ENCODE measurements around the gene XIAP.
A peak's percentile ranks its signal among the peaks of the same experiment; 100 is the strongest.

XIAP gene

GRCh38 chrX:123878252-123878721 is 18.4 kb downstream of the XIAP start:
- H3K27me3 ChIP-seq (ENCODE audit: control insufficient read depth in 1 of 2, insufficient read depth in 1 of 2, low read length in 2 of 2) = no peaks in the 10 kb centered on the region
- H4K91ac ChIP-seq (ENCODE audit: low read length) = no peak overlapping the region
- H3K4me2 ChIP-seq (ENCODE audit: low read length, poor library complexity, severe bottlenecking) = no peak overlapping the region
- no peak overlapping the region for H3K4me3 ChIP-seq (ENCODE audit: insufficient read depth in 1 of 2, low read depth in 1 of 2, low read length in 2 of 2)
- no peak overlapping the region for H2AK5ac ChIP-seq (ENCODE audit: low read length, severe bottlenecking)
- peak; percentile 62 for DNase-seq
- no peak overlapping the region for H2BK15ac ChIP-seq (ENCODE audit: low read depth, poor library complexity, severe bottlenecking)
- no peak overlapping the region for H3K4ac ChIP-seq (ENCODE audit: low read depth in 1 of 2, low read length in 2 of 2)
- no peak overlapping the region for H2AFZ ChIP-seq (ENCODE audit: low read depth, low read length)
- no peak overlapping the region for H3K14ac ChIP-seq (ENCODE audit: low read length in 2 of 2)
- no peak overlapping the region for H4K8ac ChIP-seq (ENCODE audit: low read length)
- H3K79me1 ChIP-seq (replicated peaks; ENCODE audit: low read length, poor library complexity, severe bottlenecking) = no peaks in the 10 kb centered on the region
- H3K18ac ChIP-seq (ENCODE audit: low read depth in 1 of 2, low read length in 2 of 2) = no peak overlapping the region
- H3K36me3 ChIP-seq (ENCODE audit: control insufficient read depth in 1 of 2, insufficient read depth in 2 of 2, low read depth in 1 of 2, low read length in 2 of 2) = peaks cover 0 to 11% of the 10 kb centered on the region in 2 experiments
- no peak overlapping the region for H2BK12ac ChIP-seq (ENCODE audit: low read length in 2 of 2)
- no peak overlapping the region for H2BK120ac ChIP-seq (ENCODE audit: low read depth, low read length)
- no peaks in the 10 kb centered on the region for H3K4me1 ChIP-seq (ENCODE audit: control insufficient read depth, insufficient read depth, low read depth, low read length)
- H3K9ac ChIP-seq (ENCODE audit: low read length) = peak overlapping the region; percentile 12
- no peaks in the 10 kb centered on the region for H3K9me3 ChIP-seq (ENCODE audit: control insufficient read depth, low read length)
- H2BK5ac ChIP-seq (ENCODE audit: low read depth, low read length, poor library complexity, severe bottlenecking) = no peak overlapping the region
- no peak overlapping the region for H3K27ac ChIP-seq (ENCODE audit: low read length, poor library complexity, severe bottlenecking)
- H3K23ac ChIP-seq (ENCODE audit: low read length in 2 of 2) = no peak overlapping the region
- WGBS = no CpG with 5 or more reads among the region's 2 CpGs

DNA sequence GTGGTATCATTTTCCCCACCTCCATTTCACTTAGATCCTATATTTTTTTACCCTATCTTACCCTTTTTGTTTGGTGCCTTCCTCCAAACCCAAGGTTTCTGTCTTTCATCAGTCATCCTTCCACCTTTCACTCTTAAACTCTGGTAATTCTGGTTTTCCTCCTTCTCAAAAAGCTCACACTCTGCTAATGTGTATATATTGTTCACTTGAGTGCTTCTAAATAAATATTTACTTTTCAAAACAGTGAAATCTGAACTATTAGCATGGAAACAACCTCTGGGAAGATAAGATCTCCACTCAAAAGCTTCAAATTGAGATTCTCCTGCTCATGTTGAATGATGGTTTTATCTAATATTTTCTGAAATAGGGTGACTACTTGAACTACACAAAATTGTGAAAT is 21.5 kb downstream of the XIAP start:
- Histone ChIP-seq H4K8ac (ENCODE audit: low read length) (no peak overlapping the region), H3K79me1 (replicated peaks; ENCODE audit: low read length, poor library complexity, severe bottlenecking) (no peaks in the 10 kb centered on the region), H3K23ac (ENCODE audit: low read length in 2 of 2) (no peak overlapping the region), H3K36me3 (ENCODE audit: control insufficient read depth in 1 of 2, insufficient read depth in 2 of 2, low read depth in 1 of 2, low read length in 2 of 2) (peaks cover 0 to 14% of the 10 kb centered on the region in 2 experiments), H2BK15ac (ENCODE audit: low read depth, poor library complexity, severe bottlenecking) (no peak overlapping the region), H3K14ac (ENCODE audit: low read length in 2 of 2) (no peak overlapping the region), H3K27ac (ENCODE audit: low read length, poor library complexity, severe bottlenecking) (no peak overlapping the region), H3K4me3 (ENCODE audit: insufficient read depth in 1 of 2, low read depth in 1 of 2, low read length in 2 of 2) (no peak overlapping the region), H3K18ac (ENCODE audit: low read depth in 1 of 2, low read length in 2 of 2) (no peak overlapping the region), H2AFZ (ENCODE audit: low read depth, low read length) (no peak overlapping the region), H3K4me1 (ENCODE audit: control insufficient read depth, insufficient read depth, low read depth, low read length) (no peaks in the 10 kb centered on the region), H3K9ac (ENCODE audit: low read length) (no peak overlapping the region), H2AK5ac (ENCODE audit: low read length, severe bottlenecking) (no peak overlapping the region), H3K9me3 (ENCODE audit: control insufficient read depth, low read length) (no peaks in the 10 kb centered on the region), H2BK12ac (ENCODE audit: low read length in 2 of 2) (no peak overlapping the region), H3K4me2 (ENCODE audit: low read length, poor library complexity, severe bottlenecking) (no peak overlapping the region), H2BK5ac (ENCODE audit: low read depth, low read length, poor library complexity, severe bottlenecking) (no peak overlapping the region), H4K91ac (ENCODE audit: low read length) (no peak overlapping the region), H3K4ac (ENCODE audit: low read depth in 1 of 2, low read length in 2 of 2) (no peak overlapping the region), H3K27me3 (ENCODE audit: control insufficient read depth in 1 of 2, insufficient read depth in 1 of 2, low read length in 2 of 2) (no peaks in the 10 kb centered on the region), H2BK120ac (ENCODE audit: low read depth, low read length) (no peak overlapping the region)
- DNase-seq = no peak

DNA sequence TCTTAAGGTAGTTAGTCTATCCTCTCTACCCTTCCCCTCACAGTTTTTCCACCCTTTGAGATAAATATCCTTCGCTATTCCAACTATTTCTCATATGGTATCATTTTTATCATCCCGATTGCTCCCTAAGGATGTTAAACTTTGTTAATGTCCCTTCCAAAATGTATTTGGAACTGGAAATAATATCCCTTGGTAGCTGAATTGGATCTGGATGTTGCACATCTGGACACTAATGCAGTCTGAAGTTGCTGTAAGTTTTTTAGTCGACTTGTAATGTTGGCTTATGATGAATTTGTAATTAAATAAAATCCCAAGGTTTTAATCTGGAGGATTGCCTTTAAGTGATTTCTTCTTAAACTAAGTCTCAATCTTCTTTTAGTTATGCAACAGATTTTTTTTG is 22.5 kb downstream of the XIAP start:
- 100% methylated on average over 1 of the region's 3 CpGs for WGBS

DNA sequence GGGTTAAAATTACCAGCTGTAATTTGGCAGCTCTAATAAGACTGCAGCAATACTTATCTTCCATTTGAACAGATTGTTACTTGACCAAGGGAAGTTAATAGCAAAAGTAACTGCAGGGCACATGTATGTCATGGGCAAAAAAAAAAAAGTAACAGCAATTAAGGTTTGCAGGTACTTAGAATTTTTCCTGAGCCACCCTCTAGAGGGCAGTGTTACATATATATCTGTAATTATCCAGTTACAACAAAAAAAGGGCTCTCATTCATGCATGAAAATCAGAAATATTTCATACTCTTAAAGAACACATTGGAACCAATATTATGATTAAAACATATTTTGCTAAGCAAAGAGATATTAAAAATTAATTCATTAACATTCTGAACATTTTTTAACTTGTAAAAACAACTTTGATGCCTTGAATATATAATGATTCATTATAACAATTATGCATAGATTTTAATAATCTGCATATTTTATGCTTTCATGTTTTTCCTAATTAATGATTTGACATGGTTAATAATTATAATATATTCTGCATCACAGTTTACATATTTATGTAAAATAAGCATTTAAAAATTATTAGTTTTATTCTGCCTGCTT is 25.1 kb downstream of the XIAP start:
- Histone ChIP-seq H2BK15ac (ENCODE audit: low read depth, poor library complexity, severe bottlenecking) (no peak overlapping the region), H3K4me1 (ENCODE audit: control insufficient read depth, insufficient read depth, low read depth, low read length) (no peaks in the 10 kb centered on the region), H2AFZ (ENCODE audit: low read depth, low read length) (no peak overlapping the region), H3K9me3 (ENCODE audit: control insufficient read depth, low read length) (no peaks in the 10 kb centered on the region), H3K9ac (ENCODE audit: low read length) (no peak overlapping the region), H3K4me2 (ENCODE audit: low read length, poor library complexity, severe bottlenecking) (no peak overlapping the region), H4K8ac (ENCODE audit: low read length) (no peak overlapping the region), H3K14ac (ENCODE audit: low read length in 2 of 2) (no peak overlapping the region), H2BK5ac (ENCODE audit: low read depth, low read length, poor library complexity, severe bottlenecking) (no peak overlapping the region), H4K91ac (ENCODE audit: low read length) (no peak overlapping the region), H3K27me3 (ENCODE audit: control insufficient read depth in 1 of 2, insufficient read depth in 1 of 2, low read length in 2 of 2) (no peaks in the 10 kb centered on the region), H3K27ac (ENCODE audit: low read length, poor library complexity, severe bottlenecking) (no peak overlapping the region), H3K4ac (ENCODE audit: low read depth in 1 of 2, low read length in 2 of 2) (no peak overlapping the region), H2BK120ac (ENCODE audit: low read depth, low read length) (no peak overlapping the region), H3K36me3 (ENCODE audit: control insufficient read depth in 1 of 2, insufficient read depth in 2 of 2, low read depth in 1 of 2, low read length in 2 of 2) (peaks cover 0 to 28% of the 10 kb centered on the region in 2 experiments), H2AK5ac (ENCODE audit: low read length, severe bottlenecking) (no peak overlapping the region), H3K79me1 (replicated peaks; ENCODE audit: low read length, poor library complexity, severe bottlenecking) (no peaks in the 10 kb centered on the region), H3K18ac (ENCODE audit: low read depth in 1 of 2, low read length in 2 of 2) (no peak overlapping the region), H2BK12ac (ENCODE audit: low read length in 2 of 2) (no peak overlapping the region), H3K23ac (ENCODE audit: low read length in 2 of 2) (no peak overlapping the region), H3K4me3 (ENCODE audit: insufficient read depth in 1 of 2, low read depth in 1 of 2, low read length in 2 of 2) (no peak overlapping the region)
- DNase-seq = peak; percentile 48

More for the DNA sequence above, 22.5 kb downstream of the XIAP start:
- no peak overlapping the region for H3K18ac ChIP-seq (ENCODE audit: low read depth in 1 of 2, low read length in 2 of 2)
- H3K9me3 ChIP-seq (ENCODE audit: control insufficient read depth, low read length) = no peaks in the 10 kb centered on the region
- H3K23ac ChIP-seq (ENCODE audit: low read length in 2 of 2) = no peak overlapping the region
- no peaks in the 10 kb centered on the region for H3K79me1 ChIP-seq (replicated peaks; ENCODE audit: low read length, poor library complexity, severe bottlenecking)
- no peak overlapping the region for H2BK120ac ChIP-seq (ENCODE audit: low read depth, low read length)
- H2AK5ac ChIP-seq (ENCODE audit: low read length, severe bottlenecking) = no peak overlapping the region
- H3K9ac ChIP-seq (ENCODE audit: low read length) = no peak overlapping the region
- H4K91ac ChIP-seq (ENCODE audit: low read length) = no peak overlapping the region
- H3K4me1 ChIP-seq (ENCODE audit: control insufficient read depth, insufficient read depth, low read depth, low read length) = no peaks in the 10 kb centered on the region
- no peak overlapping the region for H3K14ac ChIP-seq (ENCODE audit: low read length in 2 of 2)
- peaks cover 0 to 22% of the 10 kb centered on the region in 2 experiments for H3K36me3 ChIP-seq (ENCODE audit: control insufficient read depth in 1 of 2, insufficient read depth in 2 of 2, low read depth in 1 of 2, low read length in 2 of 2)
- no peak overlapping the region for H2BK15ac ChIP-seq (ENCODE audit: low read depth, poor library complexity, severe bottlenecking)
- no peak overlapping the region for H3K4ac ChIP-seq (ENCODE audit: low read depth in 1 of 2, low read length in 2 of 2)
- no peak overlapping the region for H4K8ac ChIP-seq (ENCODE audit: low read length)
- H3K4me3 ChIP-seq (ENCODE audit: insufficient read depth in 1 of 2, low read depth in 1 of 2, low read length in 2 of 2) = no peak overlapping the region
- no peaks in the 10 kb centered on the region for H3K27me3 ChIP-seq (ENCODE audit: control insufficient read depth in 1 of 2, insufficient read depth in 1 of 2, low read length in 2 of 2)
- H2BK5ac ChIP-seq (ENCODE audit: low read depth, low read length, poor library complexity, severe bottlenecking) = no peak overlapping the region
- no peak overlapping the region for H2AFZ ChIP-seq (ENCODE audit: low read depth, low read length)
- no peak overlapping the region for H3K27ac ChIP-seq (ENCODE audit: low read length, poor library complexity, severe bottlenecking)
- DNase-seq = no peak
- no peak overlapping the region for H3K4me2 ChIP-seq (ENCODE audit: low read length, poor library complexity, severe bottlenecking)
- no peak overlapping the region for H2BK12ac ChIP-seq (ENCODE audit: low read length in 2 of 2)

All from mesenchymal stem cell (in vitro differentiated cells and primary cell).